Endothelial cell of umbilical vein (primary cell): Measurements from ENCODE around the gene PRDM16.

Experiments
- GATA2 ChIP-seq: IDR thresholded peaks from 2 replicates; pipeline ENCODE4 v1.7.0; 2011; ENCODE audit warnings: low read depth, mild to moderate bottlenecking, moderate library complexity, mixed read lengths, low read length; ENCODE audit not compliant: insufficient read length, insufficient read depth
- JUN ChIP-seq: IDR thresholded peaks from 2 replicates; pipeline ENCODE4 v1.6.1; 2011; ENCODE audit warnings: borderline replicate concordance, low read depth; ENCODE audit not compliant: insufficient read length, insufficient read depth
- MYC ChIP-seq: IDR thresholded peaks from one replicate; pipeline ENCODE4 v1.6.1; 2011; ENCODE audit warnings: mild to moderate bottlenecking, low read depth, low read length
- POLR2AphosphoS5 ChIP-seq: IDR thresholded peaks from 2 replicates; pipeline ENCODE4 v1.6.1; 2012; ENCODE audit warnings: low read depth, mild to moderate bottlenecking, control low read depth, low read length, moderate library complexity; ENCODE audit not compliant: insufficient read depth
- TF ChIP-seq, protein P1 (sequence below), 2 donors: IDR thresholded peaks; 1 replicate in 1 of 2; 2 replicates in 1 of 2; pipeline ENCODE4 v1.5.1; 2011; ENCODE audit warnings: low read length in 2 of 2, mild to moderate bottlenecking in 2 of 2, moderate library complexity in 2 of 2, control low read depth in 1 of 2, inconsistent platforms in 1 of 2, low read depth in 1 of 2; ENCODE audit not compliant: insufficient read depth in 1 of 2; ENCODE audit errors: extremely low read depth in 1 of 2

GRCh38 chr1:3231826-3232225 lies 162.8 kb downstream of the PRDM16 start:
- TF ChIP-seq, protein P1, sequence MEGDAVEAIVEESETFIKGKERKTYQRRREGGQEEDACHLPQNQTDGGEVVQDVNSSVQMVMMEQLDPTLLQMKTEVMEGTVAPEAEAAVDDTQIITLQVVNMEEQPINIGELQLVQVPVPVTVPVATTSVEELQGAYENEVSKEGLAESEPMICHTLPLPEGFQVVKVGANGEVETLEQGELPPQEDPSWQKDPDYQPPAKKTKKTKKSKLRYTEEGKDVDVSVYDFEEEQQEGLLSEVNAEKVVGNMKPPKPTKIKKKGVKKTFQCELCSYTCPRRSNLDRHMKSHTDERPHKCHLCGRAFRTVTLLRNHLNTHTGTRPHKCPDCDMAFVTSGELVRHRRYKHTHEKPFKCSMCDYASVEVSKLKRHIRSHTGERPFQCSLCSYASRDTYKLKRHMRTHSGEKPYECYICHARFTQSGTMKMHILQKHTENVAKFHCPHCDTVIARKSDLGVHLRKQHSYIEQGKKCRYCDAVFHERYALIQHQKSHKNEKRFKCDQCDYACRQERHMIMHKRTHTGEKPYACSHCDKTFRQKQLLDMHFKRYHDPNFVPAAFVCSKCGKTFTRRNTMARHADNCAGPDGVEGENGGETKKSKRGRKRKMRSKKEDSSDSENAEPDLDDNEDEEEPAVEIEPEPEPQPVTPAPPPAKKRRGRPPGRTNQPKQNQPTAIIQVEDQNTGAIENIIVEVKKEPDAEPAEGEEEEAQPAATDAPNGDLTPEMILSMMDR (IDR thresholded peaks at IDR 0.05; ENCODE audit: extremely low read depth in 1 of 2, insufficient read depth in 1 of 2, low read depth in 1 of 2, low read length in 2 of 2), result no peak
- TF ChIP-seq POLR2AphosphoS5 (no peak), JUN (no peak), MYC (no peak), GATA2 (no peak)
